NOMO-1 treated with DMSO at 0.1 percent for 48 hours (cell line): ENCODE results near the gene AFP.
A peak's percentile ranks its signal among the peaks of the same experiment; 100 is the strongest.

Experiments
- DNase-seq: peaks from one replicate; lab custom pipeline; 2025; ENCODE audit not compliant: unreplicated experiment; lab: John Stamatoyannopoulos, UW

AFP gene

GRCh38 chr4:73456177-73457022 is 20.4 kb downstream of the AFP start:
- DNase-seq = peak; percentile 13

GRCh38 chr4:73458184-73459047 is 22.4 kb downstream of the AFP start:
- no peak for DNase-seq

GRCh38 chr4:73459048-73459421 is 23.0 kb downstream of the AFP start:
- no peak for DNase-seq

DNA sequence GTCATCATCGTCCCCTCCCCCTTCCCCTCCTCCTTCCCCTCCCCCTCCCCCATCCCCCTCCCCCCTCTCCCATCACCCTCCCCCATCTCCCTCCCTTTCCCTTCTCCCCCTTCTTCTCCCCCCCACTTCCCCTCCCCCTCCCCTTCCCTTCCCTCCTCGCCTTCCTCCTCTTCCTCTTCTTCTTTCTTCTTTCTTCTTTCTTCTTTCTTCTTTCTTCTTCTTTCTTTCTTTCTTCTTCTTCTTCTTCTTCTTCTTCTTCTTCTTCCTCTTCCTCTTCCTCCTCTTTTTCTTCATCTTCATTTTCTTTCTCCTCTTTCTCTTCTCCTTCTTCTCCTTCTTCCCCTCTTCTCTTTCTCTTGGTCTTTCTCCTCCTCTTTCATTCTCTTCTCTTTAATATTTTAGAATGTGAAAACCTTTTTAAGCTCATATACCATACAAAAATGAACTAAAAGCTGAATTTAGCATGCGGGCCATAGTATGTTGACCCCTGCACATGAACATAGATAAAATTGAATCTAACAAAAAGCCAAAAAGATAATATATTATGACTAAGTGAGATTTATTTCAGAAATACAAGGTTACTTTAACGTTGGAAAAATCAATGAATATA is 25.0 kb downstream of the AFP start:
- DNase-seq = no peak

GRCh38 chr4:73468170-73468569 is 32.1 kb downstream of the AFP start:
- DNase-seq = no peak

- no peak for DNase-seq
Measured at GRCh38 chr4:73470728-73471127, 34.7 kb downstream of the AFP start.

DNA sequence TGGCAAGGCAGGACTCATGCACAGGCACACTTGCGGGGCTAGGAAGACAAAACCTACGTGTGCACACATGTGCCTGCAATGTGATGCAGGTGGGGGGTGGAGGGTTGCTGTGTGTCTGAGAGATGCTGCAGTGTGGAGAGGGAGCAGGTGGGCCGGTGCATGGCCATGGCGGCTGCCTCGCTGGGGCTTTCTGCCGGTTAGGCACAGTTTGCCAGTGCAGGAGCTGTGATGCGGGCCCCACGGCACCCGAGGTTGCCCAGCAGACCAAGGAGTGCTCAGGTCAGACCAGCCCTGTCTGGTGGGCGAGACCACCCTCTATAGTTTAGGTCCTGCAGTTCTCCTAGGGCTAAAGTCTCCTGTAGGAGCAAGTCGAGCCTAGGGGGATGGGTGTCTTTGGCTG is 41.2 kb downstream of the AFP start:
- no peak for DNase-seq

- no peak for DNase-seq
Measured at GRCh38 chr4:73479323-73479722, 43.3 kb downstream of the AFP start.

- no peak for DNase-seq
Measured at GRCh38 chr4:73481358-73481757, 45.3 kb downstream of the AFP start, which contains the start of gene AFM. AFM (plus strand) TSS chr4:73481745; CDS start chr4:73481776, 31 bp downstream.

DNA sequence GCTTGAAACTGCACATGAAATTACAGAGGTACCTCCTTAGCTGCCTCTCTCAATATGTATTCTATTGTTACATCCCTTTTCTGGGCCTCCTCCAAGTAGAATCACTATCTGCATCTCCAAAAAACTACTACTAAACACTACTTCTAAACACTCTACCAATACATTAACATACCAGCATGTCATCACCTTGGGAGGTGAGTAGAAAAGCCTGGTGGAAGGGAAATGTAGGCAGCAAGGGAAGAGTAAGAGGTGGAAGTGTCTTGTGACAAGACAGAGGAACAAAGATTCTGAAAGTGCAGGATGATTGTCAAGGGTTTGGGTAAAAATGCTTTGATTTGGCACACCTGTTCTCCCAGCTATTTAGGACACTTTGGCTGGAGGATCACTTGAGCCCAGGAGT is 49.1 kb downstream of the AFP start:
- no peak for DNase-seq

DNA sequence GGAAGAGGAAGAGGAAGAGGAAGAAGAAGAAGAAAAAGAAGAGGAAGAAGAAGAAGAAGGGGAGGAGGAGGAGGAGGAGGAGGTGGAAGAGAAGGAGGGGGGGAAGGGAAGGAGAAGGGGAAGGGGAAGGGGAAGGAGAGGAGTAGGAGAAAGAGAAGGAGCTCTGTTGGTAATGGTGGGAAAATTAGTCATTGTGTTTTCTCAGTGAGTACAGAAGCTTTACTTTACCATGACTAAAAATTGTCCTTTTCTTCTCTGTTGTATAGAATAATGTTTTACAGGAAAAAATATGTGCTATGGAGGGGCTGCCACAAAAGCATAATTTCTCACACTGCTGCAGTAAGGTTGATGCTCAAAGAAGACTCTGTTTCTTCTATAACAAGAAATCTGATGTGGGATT is 49.6 kb downstream of the AFP start:
- DNase-seq = no peak

DNA sequence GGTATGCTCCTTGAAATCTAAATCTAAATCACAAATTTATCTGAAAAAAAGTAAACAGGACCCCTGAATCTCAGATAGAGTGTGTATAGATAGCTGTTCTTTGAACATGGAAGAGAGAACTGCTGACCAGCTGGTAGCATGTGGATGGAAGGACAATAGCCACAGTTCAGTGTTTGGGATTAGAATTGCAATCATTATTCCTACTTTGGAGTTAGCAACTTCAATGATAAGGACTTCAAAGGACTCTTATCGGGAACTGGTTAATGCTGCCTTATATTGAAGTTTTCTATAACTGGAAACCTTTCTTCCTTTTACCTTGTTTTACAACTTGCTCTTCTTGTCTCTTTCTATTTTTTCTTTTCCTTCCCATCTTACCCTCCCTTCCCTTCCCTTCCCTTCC is 50.5 kb downstream of the AFP start:
- DNase-seq = no peak

GRCh38 chr4:73487233-73487632 is 51.2 kb downstream of the AFP start:
- no peak for DNase-seq

GRCh38 chr4:73499996-73500765 is 64.2 kb downstream of the AFP start:
- DNase-seq = no peak

GRCh38 chr4:73501664-73502265 is 65.7 kb downstream of the AFP start:
- DNase-seq = no peak

GRCh38 chr4:73505567-73505966 is 69.5 kb downstream of the AFP start:
- peak; percentile 78 for DNase-seq
